ENCODE data around the gene ACSL1.
A peak's percentile ranks its signal among the peaks of the same experiment; 100 is the strongest.

Gene ACSL1

DNA sequence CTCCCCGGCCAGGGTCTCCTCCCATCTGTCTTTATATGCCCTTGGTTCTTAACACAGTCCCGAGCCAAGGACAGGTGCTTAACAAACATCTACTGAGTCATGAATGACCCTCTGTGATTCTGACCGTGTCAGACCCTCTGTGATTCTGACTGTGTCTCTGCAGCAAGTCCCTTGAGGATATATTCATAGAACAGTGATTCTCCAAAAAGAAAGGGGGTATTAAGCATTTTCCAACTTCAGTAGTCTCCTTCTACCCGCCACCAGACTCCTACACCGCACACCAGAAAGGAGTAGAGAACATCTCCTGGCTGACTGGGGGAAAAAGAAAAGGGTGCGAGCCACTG lies 13.6 kb downstream of the ACSL1 start:
- DNase-seq (ENCODE audit: low spot score) = no peak

DNA sequence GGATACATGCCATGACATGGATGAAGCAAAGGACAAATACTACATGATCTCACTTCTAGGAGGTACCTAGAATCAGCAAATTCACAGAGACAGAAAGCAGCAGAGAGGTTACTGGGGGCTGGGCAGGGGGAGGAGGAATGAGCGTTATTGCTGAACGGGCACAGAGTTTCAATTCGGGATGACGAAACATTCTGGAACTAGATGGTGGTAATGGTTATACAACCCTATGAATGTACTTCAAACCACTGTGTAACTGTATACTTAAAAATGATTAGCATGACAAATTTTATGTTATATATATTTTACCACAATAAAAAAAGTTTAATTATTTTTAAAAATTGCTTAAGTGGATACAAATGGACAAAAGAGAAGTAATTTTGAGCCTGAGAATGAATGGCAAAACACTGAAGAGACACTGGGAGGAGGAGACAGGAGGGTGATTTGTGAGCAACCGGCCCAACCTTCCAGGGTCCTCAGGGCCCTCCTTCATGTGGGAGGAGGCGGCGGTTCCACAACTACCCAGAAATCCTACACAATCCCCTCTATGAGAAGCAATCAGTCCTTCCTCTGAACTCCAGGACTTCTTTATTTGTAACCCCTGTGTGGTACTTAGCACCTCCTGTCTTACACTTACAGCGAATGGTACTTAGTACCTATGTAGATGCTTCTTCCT lies 14.1 kb downstream of the ACSL1 start:
- DNase-seq (ENCODE audit: low spot score) = no peak

DNA sequence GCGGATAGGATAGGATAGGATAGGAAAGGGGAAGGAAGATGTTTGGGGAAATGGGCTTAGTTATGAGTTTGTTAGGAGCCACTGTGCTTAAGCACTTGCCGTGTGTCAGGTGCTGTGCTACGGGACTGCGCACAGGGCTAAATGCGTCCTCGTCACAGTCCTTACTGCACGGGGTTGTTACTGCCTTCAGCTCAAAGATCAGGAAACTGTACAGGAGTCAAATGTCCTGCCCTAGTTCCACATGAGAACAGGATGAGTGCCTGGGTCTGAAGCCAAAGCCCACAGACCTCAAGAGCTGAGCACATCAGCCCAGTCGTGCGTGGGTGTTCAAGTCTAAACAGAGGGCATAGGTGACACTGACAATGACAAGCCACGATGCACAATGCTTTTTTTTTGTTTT lies 15.0 kb downstream of the ACSL1 start:
- DNase-seq (ENCODE audit: low spot score) = no peak

DNA sequence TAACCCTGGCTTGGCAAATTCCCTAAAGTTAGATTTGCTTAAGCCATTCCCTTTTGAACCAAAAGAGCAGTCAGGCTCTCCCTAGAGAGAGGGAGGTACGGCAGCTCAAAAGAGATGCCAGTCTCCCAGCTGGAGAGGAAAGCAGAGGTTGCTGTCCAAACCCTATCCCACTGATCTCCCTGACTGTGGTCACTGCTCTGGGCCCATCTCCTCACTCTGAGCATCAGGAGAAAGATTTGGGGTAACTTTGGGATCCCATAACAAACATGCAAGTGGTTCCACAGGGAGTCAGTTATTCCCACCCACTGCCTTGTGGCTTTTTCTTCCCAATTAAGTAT lies 17.1 kb downstream of the ACSL1 start:
- DNase-seq (ENCODE audit: low spot score) = no peak

DNA sequence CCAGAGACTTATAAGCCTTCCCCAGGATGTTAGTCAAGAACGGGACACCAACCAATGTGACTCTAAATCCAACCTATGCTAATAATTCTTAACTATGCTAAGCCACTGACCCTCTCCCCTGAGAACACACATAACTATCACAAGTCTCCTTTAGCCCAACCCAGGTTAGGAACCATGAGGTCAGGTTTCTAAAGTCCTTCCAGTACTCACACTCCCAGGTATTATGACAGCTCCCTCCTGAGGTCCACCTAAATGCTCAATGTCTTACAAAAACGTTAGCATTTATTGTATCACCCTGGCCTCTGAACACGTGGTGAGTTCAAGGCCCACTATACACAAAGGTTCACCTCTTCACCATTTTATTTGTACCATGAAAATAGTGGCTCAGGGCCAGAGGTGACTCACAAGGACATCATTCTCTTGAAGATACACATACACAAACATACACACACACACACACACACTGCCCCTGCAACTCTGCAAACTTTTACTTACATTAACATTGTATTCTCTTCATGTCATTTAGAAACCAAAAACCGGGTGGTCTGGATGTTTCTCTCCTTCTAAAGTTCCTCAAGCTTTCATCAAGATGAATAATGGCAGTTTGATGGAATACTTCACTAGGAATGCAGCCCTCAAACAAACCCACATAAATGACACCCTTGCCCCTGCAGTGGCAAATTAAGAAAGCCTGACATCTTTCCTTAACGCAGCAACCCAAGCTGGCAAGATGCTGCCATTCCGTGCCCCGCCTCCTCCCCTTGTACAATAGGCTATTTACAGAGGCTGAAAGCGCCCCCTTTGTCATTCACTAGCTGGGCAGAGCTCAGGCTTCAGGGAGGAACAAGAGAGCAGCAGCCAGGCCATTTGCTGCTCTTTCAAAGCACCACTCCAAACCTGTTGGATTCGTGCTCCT lies 17.7 kb downstream of the ACSL1 start:
- DNase-seq (ENCODE audit: low spot score) = peak; percentile 79

DNA sequence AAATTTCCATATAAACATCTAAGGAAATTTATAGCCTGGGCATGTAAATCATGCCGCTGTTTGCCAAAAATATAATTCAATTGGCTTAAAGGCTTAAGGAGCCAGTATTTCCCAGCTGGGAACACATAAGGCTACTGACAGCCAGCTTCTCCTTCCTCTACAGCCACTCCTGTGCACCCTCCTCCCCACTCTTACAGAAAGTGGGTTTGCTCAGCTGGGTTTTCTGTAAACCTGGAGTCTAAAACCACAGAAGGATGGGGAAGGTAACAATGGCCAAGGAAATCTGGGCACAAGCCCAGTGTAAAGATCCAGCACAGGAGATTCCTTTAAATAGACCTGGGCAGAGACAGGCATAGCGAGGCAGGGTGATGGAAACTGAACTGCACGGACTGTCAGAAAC lies 18.5 kb downstream of the ACSL1 start:
- no peak for DNase-seq (ENCODE audit: low spot score)

DNA sequence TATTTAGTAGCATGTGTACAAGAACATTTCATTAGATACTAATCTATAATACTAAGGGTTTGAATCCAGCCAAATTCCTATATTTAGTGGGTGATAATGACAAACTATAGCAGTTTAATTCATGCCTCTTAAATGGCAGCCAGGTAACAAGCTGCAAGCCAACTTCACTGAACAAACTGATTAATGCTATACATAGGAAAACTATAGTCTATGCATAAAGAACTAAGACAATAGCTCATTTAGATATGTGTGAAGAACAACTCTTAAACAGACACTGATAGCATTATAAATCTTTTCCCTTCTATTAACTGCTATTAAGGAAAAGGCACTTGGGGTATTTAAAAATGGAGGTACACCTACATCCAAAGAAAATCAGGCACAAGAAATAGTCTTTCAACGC lies 19.1 kb downstream of the ACSL1 start:
- no peak for DNase-seq (ENCODE audit: low spot score)

DNA sequence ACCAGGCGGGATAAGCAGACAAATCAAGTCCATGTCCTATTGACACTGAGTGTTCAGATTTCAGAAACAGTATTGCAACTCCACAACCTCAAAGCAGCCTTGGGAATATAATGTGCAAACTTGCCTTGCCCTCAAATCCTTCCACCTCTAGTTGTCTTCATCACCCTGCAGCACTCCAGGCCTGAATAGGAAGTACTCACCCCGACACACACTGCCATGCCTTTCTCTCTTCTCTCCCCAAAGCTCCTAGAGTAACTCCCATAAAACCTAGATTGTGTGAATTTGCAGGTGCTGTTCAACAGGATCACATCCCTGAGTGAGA lies 19.6 kb downstream of the ACSL1 start:
- no peak for DNase-seq (ENCODE audit: low spot score)

DNA sequence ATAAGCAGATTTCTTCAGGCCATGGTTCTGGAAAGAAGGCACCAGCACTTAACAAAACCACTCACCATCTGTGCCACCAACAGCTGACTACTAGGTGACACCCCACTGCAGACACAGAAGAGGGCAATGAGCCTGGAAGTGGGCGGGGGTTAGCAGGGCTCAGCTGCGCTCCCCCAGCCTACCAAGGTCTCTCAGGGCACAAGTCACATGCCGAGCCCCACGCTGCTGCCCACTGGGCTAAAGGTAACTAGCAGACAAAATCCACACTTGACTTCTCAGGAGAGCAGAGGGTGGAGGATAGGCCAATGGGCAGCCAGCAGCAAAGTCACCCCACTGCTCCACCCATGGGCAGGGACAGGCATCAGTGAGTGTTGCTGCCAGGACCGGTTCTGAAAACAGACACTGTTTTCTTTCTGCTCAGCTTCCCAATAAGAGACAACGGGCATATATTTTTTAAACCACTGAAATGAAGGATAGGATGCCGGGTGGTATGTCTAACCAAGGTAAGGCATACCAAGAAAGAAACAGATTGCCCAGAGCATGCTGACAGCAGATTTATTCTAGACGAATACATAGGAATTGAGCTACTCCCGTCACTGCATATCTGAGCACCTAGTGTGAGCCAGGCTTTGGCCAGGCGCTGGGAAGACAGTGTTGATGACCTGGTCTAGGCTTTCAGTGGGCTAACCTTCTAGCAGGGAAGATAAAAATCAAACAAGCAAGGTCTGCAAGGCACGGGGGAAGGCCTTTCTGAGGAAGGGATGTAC lies 20.1 kb downstream of the ACSL1 start:
- peak; percentile 58 for DNase-seq (ENCODE audit: low spot score)

DNA sequence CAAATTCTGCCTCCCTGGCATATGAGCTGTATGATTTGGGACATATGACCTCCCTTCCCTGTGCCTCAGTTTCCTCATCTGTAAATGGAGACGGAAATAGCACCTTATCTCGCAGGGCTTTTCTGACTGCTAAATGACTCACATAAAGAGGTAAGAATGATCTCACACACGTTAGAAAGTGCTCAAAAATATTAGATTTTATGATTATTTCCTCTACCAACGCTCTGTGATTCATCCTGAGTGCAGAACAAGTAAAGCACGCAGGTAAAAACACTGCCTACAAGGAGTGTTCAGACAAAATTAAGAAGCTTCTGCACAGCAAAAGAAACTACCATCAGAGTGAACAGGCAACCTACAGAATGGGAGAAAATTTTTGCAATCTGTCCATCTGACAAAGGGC lies 21.1 kb downstream of the ACSL1 start:
- peak; percentile 60 for DNase-seq (ENCODE audit: low spot score)

DNA sequence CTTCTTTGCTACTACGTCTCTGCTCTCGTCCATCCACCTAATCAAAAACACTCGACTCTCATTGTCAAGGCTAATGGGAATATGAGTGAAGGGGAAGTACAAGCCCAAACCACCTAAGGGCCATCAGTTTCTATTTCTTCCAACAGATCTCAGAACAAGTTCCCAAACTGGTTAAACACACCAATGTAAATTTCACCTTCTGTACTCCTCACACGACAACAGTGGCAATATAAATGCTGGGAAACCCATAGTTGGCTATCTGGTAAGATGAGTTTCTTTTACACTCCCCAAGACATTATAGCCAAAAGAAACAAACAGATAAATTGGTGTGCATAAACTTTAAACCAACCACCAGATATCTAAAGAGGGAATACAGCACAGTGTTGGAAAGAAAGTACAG lies 21.9 kb downstream of the ACSL1 start:
- DNase-seq (ENCODE audit: low spot score) = no peak

DNA sequence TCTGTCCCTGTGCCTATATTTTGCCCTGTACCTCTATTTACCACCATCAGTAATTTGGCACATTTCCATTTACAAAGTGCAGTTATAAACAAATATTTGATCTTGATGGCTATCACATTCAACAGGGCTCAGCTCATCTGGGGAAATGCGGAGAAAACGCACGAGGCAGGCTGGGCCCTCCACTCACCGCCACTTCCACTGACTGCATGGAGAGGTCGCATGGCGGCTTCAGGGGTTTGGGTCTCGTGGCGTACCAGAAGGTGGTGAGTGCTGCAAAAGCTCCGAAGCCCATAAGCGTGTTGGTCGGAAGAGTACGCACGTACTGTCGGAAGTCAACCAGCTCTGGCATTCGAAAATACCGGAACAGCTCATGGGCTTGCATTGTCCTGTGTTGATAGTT lies 22.6 kb downstream of the ACSL1 start:
- DNase-seq (ENCODE audit: low spot score) = no peak

DNA sequence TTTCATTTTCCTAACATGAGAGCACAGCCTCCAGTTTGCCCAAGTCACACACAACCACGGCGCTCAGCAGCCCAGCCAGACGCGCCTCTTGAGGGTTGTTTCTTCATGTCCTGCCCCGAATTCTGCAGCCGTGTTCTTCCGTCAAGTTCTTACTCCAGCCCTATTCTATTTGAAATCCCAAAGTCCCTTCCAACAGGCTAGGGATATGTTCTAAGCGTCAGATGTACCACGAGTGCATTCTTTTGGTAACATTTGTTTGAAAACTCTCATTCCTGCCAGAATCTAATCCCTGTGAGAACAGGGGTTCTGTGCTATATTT lies 23.1 kb downstream of the ACSL1 start:
- DNase-seq (ENCODE audit: low spot score) = no peak

DNA sequence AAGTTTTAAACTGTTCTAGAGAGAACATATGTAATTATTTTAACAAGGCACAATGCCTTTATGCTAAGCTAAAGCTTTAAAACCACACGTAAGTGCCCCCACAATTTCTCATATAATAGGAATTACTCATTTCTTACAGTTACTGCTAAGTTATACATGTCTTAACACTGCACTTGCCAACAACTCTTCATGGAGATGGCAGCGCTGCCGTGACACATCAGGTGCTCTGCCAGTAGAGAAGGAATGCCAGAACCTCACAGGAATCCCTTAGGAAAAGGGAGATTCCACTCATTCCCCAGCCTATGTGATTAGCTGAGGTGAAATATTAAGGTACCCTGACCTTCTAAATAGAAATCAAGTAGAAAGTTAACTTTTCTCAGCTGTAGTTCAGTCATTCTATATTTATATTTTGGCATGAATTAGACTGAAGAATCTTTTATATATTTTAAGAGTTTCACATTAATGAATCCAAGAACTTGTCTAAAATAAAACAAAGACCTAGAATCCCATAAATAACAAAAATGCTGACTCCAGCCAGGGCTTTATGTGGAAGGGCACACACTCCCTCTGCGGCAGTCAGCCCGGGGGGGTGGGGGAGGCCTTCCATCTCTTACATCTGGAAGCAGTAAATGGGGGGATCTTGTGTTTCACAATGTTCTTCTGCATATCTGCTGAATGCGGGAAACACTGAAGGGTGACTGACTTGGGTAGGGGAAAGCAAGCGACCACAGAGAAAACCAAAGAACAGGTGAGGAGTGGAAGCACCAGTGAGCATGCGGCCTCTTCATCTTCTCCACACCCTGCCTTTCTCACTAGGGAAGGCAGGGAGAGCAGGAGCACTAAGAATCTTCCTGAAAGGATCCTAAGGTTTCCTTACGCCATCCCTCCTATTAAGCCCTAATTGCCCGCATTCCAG lies 23.7 kb downstream of the ACSL1 start:
- DNase-seq (ENCODE audit: low spot score) = peak; percentile 91

DNA sequence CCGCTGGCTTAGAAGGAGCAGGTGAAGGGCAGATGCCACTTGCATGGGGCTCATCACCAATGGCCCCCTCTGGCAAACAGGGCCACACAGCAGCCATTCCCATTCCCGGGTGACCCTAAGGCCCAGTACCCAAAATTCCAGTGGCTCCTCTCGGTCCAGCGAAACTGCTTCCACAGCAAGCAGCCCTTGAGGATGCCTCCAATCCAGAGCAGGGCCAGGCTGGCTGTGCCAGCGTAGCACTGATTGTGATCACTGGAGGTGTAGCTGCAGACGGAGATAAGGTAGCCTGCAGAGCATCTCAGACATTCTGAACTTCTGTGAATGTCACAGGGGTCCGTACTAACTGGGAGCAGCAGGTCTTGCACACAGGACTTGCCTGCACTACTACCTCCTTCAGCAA lies 27.3 kb downstream of the ACSL1 start:
- no peak for DNase-seq (ENCODE audit: low spot score)

DNA sequence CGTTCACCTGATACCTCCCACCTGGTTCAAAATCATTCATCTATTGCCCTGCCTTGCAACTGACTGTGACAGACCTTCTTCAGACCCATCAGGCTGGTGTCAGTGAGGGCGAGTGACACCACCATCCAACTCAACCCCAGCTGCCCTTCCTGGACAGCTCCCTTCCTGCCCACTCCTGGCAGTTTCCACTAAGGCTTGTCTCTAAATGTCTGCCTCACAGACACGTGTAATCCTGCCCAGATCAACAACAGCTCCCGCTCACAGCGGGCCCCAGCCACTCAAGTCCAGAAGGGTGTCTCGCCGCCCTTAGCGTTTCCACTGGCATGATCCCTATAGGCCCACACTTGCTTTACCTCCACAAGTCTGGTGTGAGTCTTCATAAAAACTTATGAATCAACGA lies 28.9 kb downstream of the ACSL1 start:
- no peak for DNase-seq (ENCODE audit: low spot score)

DNA sequence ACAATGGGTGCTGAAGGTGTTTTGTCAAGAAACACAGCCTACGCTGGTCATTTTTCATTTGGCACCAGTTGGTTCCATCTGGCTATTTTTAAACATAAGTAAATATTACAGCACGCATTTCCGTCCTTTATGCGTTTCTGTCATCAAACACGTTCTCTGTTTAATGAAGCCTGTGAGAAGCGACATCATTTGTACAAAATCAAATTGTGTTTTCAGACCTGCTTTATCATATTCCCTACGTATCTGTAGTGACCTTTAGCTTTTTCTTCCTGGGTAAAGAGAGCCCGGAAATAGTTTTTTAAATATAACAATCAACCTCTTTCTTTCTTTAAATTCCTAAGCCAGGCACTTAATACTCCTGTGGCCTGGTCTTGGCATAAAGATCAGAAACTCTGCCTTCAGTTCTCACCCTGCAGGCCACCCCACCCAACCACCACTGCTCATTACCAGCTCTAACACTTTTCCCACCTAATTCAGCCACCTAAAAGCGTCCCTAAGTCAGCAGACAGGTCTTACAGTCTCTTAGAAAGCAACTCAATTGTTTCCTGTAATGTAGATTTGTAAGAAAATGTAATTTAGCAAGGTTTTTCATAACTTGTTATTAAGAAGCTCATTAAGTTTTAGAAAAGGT lies 30.4 kb downstream of the ACSL1 start:
- no peak for DNase-seq (ENCODE audit: low spot score)

DNA sequence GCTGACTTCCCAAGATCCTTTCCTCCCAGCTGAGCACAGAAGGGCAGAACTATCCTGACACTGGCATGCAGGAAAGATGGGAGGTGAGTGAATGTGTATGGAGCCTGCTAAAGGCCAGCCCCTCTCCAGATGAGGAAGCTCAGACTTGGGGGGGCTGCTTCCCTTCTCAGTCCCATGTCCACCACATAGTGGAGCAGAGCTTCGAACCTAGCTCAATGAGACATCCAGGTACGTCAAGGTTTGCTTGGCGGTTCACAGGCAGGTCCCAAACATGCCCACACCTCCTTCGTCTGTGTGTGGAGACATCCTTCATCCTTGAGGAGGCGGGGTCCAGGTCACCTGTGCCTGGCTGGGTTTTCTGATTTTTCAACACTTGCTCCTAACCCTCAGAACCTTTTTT lies 31.3 kb downstream of the ACSL1 start:
- no peak for DNase-seq (ENCODE audit: low spot score)

DNA sequence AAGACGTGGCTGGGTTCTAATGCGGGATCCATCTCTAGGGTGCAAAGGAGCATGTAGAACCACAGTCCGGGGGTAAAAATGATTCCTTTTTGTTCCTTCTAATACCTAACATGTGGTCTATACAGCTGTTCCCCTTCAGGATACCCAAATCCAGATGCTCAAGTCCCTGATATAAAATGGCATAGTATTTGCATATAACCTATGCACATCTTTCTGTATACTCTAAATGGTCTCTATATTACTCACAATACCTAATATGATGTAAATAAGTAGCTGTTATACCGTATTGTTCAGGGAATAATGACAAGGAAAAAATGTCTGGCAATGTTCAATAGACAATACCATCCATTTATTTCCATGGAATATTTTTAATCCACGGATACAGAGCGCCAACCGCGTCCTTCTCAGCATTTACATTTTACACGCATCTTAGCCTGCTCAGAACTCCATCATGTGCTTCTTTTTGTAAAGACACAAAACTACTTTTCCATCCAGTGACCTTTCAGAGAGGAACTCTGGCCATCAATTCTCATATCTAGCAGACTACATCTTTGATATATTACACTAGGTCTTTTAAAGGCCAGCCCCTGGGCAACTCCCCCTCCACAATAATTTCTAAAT lies 31.9 kb downstream of the ACSL1 start:
- DNase-seq (ENCODE audit: low spot score) = no peak

DNA sequence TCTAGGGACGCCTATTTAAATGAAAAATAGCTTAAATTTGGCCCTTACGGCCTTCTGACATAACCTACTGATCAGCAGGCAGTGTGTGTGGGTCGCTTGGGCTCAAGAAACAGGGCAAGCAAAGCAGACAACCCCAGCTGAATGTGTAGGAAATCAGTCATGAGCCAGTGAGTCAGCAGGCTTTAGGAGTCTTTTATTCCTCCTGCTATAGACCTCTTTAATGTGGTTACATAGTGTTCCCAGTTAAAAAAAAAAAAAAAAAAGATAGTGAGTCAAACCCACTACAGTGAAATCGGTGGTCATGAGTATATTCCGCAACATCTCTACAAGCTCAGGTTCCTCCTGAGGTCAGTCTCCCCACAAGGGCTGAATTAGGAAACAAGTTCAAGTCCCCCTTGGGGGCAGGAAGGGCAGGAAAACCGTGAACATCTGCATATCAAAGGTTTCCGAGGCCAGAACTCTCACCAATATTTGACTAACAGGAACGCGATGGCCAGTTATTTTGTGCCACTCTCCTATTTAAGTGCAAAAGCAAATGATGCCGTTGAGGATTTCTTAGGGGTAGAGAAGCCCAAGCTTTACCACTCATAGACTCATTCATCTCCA lies 32.7 kb downstream of the ACSL1 start:
- DNase-seq (ENCODE audit: low spot score) = peak; percentile 95

DNA sequence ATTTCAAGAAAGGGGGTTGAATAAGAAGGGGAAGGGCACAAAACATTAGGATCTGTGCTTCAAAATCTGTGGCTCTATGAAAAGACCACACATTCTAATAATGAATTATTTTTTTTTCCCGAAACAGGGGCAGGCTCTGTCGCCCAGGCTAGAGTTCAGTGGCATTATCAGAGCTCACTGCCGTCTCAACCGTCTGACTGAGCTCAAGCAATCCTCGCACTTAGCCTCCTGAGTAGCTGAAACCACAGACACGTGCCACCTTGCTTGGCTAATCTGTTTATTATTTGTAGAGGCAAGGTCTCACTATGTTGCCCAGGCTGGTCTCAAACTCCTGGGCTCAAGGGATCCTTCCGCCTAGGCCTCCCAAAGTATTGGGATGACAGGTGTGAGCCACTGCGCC lies 33.4 kb downstream of the ACSL1 start:
- peak; percentile 67 for DNase-seq (ENCODE audit: low spot score)

Measured in kidney tubule cell (primary cell).